SW480 (cell line): ENCODE results near the gene CEP19.

Experiments
- DNase-seq: peaks from one replicate; pipeline ENCODE4 v3.0.0-alpha.2; 2016; ENCODE audit warnings: low spot score

The CEP19 gene

GRCh38 chr3:196662711-196663571, 49.1 kb downstream of the CEP19 start:
- DNase-seq = no peak

GRCh38 chr3:196662033-196662432, 50.0 kb downstream of the CEP19 start:
- no peak for DNase-seq

GRCh38 chr3:196661400-196661799, 50.6 kb downstream of the CEP19 start:
- DNase-seq = no peak

GRCh38 chr3:196660381-196661166, 51.5 kb downstream of the CEP19 start:
- no peak for DNase-seq

GRCh38 chr3:196659901-196660351, 52.1 kb downstream of the CEP19 start:
- no peak for DNase-seq
